Stimulated activated CD8-positive, alpha-beta memory T cell treated with anti-CD3 and anti-CD28 coated beads, Interleukin-4, amount 100 ng/mL, for 1 hour (primary cell): Measurements from ENCODE around the gene FEV.

Source experiments
- DNase-seq, 2 donors: peaks; one replicate each; pipeline ENCODE4 v3.0.0-alpha.2; 2020; ENCODE audit warnings: low read depth in 2 of 2, low spot score in 1 of 2

The FEV gene

DNA sequence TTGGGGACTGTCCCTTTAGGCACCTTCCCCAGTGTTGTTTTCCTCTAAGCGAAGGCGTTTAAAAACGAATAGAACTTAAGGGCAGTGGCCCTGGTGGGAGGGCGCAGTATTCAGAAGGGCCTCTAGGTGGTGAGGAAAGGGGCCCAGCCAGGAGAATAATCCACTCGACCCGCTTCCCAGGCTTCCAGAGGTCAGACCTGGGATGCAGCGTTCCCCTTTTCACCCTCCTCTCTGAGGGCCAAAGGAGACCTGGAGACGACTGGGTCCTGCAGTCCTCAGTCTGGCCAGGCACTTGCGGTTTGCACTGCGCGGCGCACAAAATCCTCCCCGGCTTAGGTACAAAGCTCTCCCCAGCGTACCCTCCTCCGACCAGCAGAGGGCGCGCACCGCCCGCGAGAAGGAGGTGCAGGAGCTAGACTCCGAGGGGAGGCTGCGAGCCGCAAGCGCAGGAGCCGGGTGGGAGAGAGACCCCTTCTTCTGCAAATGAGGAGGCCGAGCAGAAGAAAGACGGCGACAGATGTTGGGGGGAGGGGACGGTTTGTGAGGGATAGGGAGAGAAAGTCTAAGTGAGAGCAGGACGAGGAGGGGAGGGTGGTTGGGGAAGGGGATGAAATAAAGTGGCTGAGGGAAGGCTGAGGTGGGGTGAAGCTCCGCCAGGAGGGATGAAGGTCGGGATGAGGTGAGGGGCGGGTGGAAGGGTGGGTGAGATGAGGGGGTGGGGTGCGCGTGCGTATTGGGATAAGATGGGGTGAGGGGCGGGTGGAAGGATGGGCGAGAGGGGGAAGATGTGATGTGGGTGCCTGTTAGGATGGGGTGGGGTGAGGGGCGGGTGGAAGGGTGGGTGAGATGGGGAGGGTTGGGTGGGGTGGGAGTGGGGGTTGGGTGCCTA, 4.9 kb downstream of the FEV start:
- peak; percentile 59 to 70 for DNase-seq

GRCh38 chr2:218975060-218975777, 9.8 kb downstream of the FEV start:
- no peak for DNase-seq

GRCh38 chr2:218970894-218971293, 14.1 kb downstream of the FEV start:
- no peak for DNase-seq

GRCh38 chr2:218964041-218964771, 20.8 kb downstream of the FEV start:
- no peak for DNase-seq

GRCh38 chr2:218963601-218964000, 21.4 kb downstream of the FEV start:
- no peak for DNase-seq

GRCh38 chr2:218962859-218963492, 22.0 kb downstream of the FEV start:
- DNase-seq = peak in 1 of 2 donors; percentile 27

DNA sequence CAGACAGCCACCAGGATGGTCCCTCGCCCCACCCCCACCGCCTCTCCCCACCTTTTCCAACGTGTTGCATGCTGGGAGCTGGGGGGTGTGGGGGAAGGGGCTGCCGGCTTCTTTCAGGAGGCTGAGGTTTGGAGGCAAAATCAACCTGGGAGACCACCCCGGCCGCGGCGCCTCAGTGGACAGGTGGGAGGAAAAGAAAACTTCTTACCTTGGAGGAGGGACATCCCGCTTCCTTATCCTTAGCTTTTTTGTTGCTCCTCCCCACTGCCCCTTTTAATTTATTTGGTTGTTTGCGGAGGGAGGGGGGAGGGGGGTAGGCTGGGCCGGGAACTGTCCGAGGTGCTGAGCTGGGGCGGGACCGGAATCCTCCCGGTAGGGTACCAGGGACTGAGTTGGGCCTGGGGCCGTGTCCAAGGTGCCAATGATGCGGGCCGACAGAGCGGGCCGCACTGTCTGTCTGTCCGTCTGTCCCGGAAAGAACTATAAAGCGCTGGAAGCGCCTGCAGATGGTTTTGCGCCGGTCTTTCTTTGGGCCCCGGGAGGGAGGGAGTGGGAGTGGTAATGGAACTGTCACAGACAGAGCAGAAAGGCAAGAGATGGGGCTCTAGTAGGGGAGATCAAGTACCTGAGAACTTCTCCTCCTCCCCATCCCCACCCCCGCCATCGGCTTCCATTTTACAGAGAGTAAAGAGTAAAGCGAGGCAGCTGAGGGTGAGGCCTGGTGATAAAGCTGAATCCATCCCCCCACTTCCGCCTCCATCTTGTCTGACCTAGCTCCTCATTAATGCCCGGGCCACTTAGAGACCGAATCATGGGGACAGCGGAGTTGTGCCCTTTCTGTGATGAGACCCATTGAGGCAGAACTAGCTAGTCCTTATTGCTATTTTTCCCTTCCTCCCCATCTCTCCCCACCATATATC, 23.1 kb downstream of the FEV start:
- no peak for DNase-seq

- no peak for DNase-seq
Measured at GRCh38 chr2:218961229-218961628, 23.8 kb downstream of the FEV start.

- no peak for DNase-seq
Measured at GRCh38 chr2:218960309-218961165, 24.4 kb downstream of the FEV start.

GRCh38 chr2:218959761-218960308, 25.1 kb downstream of the FEV start:
- no peak for DNase-seq

DNA sequence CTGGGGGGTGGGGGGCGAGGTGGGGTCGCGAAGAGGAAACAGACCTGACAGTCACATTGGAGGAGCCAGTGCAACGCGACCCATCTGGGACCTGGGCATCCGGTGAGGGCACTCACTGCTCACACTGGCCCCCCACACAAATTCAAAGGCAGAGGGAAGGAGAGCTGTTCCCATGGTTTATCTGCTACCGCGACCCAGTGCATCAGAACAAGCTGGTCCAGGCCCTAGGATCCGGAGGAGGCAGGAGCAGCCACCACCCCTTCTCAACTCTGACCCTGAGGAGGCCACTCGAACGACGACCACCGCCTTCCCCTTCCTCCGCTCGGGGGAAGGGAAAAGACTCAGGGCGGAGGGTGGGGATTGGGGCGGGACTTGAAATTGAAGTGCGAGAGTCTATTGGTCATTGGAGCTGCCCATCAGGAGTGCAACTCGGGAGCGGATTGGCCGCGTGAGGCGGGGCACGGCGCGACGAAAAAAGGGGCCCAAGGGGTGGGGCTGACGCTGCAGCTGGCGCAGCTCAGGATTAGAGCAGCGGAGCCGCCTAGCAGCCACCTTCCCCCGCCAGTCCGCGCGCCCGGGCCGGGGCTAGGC, 25.7 kb downstream of the FEV start, which contains the start of gene CDK5R2:
TSS of gene CDK5R2 (plus strand) at position 526 of the 591 bp plus-strand sequence. CDS start 155 bp downstream, outside the sequence.
- DNase-seq = peak in 1 of 2 donors; percentile 31

GRCh38 chr2:218958276-218958675, 26.7 kb downstream of the FEV start:
- no peak for DNase-seq

DNA sequence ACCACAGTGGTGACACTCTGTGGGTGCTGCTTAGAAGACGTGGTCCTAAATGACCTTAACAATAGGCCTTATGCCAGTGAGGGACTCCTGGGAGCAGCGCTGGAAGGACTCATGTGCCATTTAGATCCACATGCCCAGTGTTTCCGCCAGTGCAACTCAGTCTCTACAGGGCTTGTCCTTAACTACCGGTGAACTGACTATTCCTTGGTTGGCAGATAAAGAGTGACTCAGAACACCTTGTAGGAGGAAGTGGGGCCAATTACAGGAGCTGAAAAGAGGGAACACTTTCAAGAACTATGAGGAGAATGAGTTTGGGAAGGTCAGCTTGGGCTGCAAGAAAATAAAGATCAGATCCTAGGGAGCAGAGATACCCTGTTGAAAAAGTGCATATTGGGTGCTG, 27.3 kb downstream of the FEV start:
- no peak for DNase-seq

- DNase-seq = no peak
Measured at GRCh38 chr2:218956039-218956438, 28.9 kb downstream of the FEV start.

- no peak for DNase-seq
Measured at GRCh38 chr2:218954541-218955300, 30.3 kb downstream of the FEV start.

- DNase-seq = no peak
Measured at GRCh38 chr2:218953366-218953954, 31.5 kb downstream of the FEV start.

GRCh38 chr2:218952160-218952559, 32.8 kb downstream of the FEV start:
- no peak for DNase-seq
